ENCODE data around the gene BRIP1. TPM values are rescaled to one million over a fixed set of nuclear protein-coding genes. Genes with fewer than 3 reads are reported as not detected.

BRIP1 gene
- total RNA-seq, 1 donor from 2014 or later: 6.4 TPM

- Mint-ChIP-seq H3K27me3 (ENCODE audit: low read depth, unreplicated experiment) (no peaks in the 10 kb centered on the region), H3K27ac (ENCODE audit: unreplicated experiment) (no peak overlapping the region), H3K9me3 (ENCODE audit: unreplicated experiment) (peaks cover 8% of the 10 kb centered on the region), H3K4me1 (ENCODE audit: low read depth, unreplicated experiment) (no peaks in the 10 kb centered on the region), H3K4me3 (ENCODE audit: unreplicated experiment) (no peak overlapping the region), H3K36me3 (ENCODE audit: low read depth, unreplicated experiment) (peaks cover 2% of the 10 kb centered on the region)
- H3K9ac ChIP-seq (ENCODE audit: low read length): no peak overlapping the region
- H3K9me3 ChIP-seq (ENCODE audit: insufficient read depth, low read depth, low read length): peaks cover 2% of the 10 kb centered on the region
- no peak for FAIRE-seq
- no peak for DNase-seq (ENCODE audit: low read depth)
- no peak overlapping the region for H3K4me3 ChIP-seq (ENCODE audit: insufficient read depth, low read depth, low read length)
- no peak overlapping the region for H3K27ac ChIP-seq (ENCODE audit: low read depth, low read length)
- H3K4me2 ChIP-seq (ENCODE audit: low read length): no peak overlapping the region
- H3K27me3 ChIP-seq (ENCODE audit: insufficient read depth, low read length): no peaks in the 10 kb centered on the region
- no peaks in the 10 kb centered on the region for H3K4me1 ChIP-seq (ENCODE audit: insufficient read depth, low read length)
- H3K36me3 ChIP-seq (ENCODE audit: insufficient read depth, low read length): no peaks in the 10 kb centered on the region
- H2AFZ ChIP-seq (ENCODE audit: low read depth, low read length): no peak overlapping the region
- peaks cover 4% of the 10 kb centered on the region for H3K79me2 ChIP-seq (ENCODE audit: insufficient read depth, low read length)
- TF ChIP-seq, protein P1, sequence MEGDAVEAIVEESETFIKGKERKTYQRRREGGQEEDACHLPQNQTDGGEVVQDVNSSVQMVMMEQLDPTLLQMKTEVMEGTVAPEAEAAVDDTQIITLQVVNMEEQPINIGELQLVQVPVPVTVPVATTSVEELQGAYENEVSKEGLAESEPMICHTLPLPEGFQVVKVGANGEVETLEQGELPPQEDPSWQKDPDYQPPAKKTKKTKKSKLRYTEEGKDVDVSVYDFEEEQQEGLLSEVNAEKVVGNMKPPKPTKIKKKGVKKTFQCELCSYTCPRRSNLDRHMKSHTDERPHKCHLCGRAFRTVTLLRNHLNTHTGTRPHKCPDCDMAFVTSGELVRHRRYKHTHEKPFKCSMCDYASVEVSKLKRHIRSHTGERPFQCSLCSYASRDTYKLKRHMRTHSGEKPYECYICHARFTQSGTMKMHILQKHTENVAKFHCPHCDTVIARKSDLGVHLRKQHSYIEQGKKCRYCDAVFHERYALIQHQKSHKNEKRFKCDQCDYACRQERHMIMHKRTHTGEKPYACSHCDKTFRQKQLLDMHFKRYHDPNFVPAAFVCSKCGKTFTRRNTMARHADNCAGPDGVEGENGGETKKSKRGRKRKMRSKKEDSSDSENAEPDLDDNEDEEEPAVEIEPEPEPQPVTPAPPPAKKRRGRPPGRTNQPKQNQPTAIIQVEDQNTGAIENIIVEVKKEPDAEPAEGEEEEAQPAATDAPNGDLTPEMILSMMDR (IDR thresholded peaks at IDR 0.05; ENCODE audit: insufficient read depth, low read depth, low read length): no peak
- TF ChIP-seq EZH2 (IDR thresholded peaks at IDR 0.05; ENCODE audit: insufficient read depth, low read length): no peak
- H4K20me1 ChIP-seq (ENCODE audit: insufficient read depth, low read length): no peaks in the 10 kb centered on the region
Observed at GRCh38 chr17:61770043-61770442, 93.3 kb downstream of the BRIP1 start.

DNA sequence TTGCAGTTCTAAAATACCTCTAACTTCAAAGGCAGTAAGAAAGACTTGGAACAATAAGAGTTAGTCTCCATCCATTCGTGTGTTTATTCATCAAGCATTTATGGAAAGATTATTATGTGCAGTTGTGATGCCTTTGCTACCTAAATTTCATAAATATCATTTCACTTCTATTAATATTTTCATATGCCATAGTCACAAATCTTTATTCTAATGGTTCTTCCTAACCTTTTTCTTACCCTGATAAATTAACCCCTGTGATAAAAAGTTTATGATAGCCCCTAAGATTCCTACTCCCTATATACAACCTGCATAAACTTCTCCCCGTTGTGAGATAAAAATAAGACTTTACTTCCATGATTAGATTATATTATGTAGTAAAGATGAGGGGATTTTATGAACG, 94.9 kb downstream of the BRIP1 start:
- Mint-ChIP-seq H3K36me3 (ENCODE audit: low read depth, unreplicated experiment) (peaks cover 2% of the 10 kb centered on the region), H3K27ac (ENCODE audit: unreplicated experiment) (no peak overlapping the region), H3K4me3 (ENCODE audit: unreplicated experiment) (no peak overlapping the region), H3K4me1 (ENCODE audit: low read depth, unreplicated experiment) (no peaks in the 10 kb centered on the region), H3K27me3 (ENCODE audit: low read depth, unreplicated experiment) (no peaks in the 10 kb centered on the region), H3K9me3 (ENCODE audit: unreplicated experiment) (peaks cover 8% of the 10 kb centered on the region)
- Histone ChIP-seq H3K9me3 (ENCODE audit: insufficient read depth, low read depth, low read length) (peaks cover 2% of the 10 kb centered on the region), H2AFZ (ENCODE audit: low read depth, low read length) (no peak overlapping the region), H4K20me1 (ENCODE audit: insufficient read depth, low read length) (no peaks in the 10 kb centered on the region), H3K9ac (ENCODE audit: low read length) (no peak overlapping the region), H3K27me3 (ENCODE audit: insufficient read depth, low read length) (no peaks in the 10 kb centered on the region), H3K4me3 (ENCODE audit: insufficient read depth, low read depth, low read length) (no peak overlapping the region), H3K79me2 (ENCODE audit: insufficient read depth, low read length) (peaks cover 4% of the 10 kb centered on the region), H3K36me3 (ENCODE audit: insufficient read depth, low read length) (no peaks in the 10 kb centered on the region), H3K4me2 (ENCODE audit: low read length) (no peak overlapping the region), H3K4me1 (ENCODE audit: insufficient read depth, low read length) (no peaks in the 10 kb centered on the region), H3K27ac (ENCODE audit: low read depth, low read length) (no peak overlapping the region)
- DNase-seq (ENCODE audit: low read depth) (no peak), FAIRE-seq (no peak)
- TF ChIP-seq, protein P1 (IDR thresholded peaks at IDR 0.05; ENCODE audit: insufficient read depth, low read depth, low read length): no peak
- TF ChIP-seq EZH2 (IDR thresholded peaks at IDR 0.05; ENCODE audit: insufficient read depth, low read length): no peak

- H2AFZ ChIP-seq (ENCODE audit: low read depth, low read length): no peak overlapping the region
Observed at GRCh38 chr17:61766520-61766919, 96.8 kb downstream of the BRIP1 start.

More at GRCh38 chr17:61766520-61766919, 96.8 kb downstream of the BRIP1 start:
- Mint-ChIP-seq H3K4me3 (ENCODE audit: unreplicated experiment) (no peak overlapping the region), H3K36me3 (ENCODE audit: low read depth, unreplicated experiment) (peaks cover 2% of the 10 kb centered on the region), H3K27ac (ENCODE audit: unreplicated experiment) (no peak overlapping the region), H3K27me3 (ENCODE audit: low read depth, unreplicated experiment) (no peaks in the 10 kb centered on the region), H3K9me3 (ENCODE audit: unreplicated experiment) (peaks cover 9% of the 10 kb centered on the region), H3K4me1 (ENCODE audit: low read depth, unreplicated experiment) (no peaks in the 10 kb centered on the region)
- H3K4me1 ChIP-seq (ENCODE audit: insufficient read depth, low read length): no peaks in the 10 kb centered on the region
- TF ChIP-seq EZH2 (IDR thresholded peaks at IDR 0.05; ENCODE audit: insufficient read depth, low read length): no peak
- TF ChIP-seq, protein P1 (IDR thresholded peaks at IDR 0.05; ENCODE audit: insufficient read depth, low read depth, low read length): no peak
- H3K27ac ChIP-seq (ENCODE audit: low read depth, low read length): no peak overlapping the region
- H3K36me3 ChIP-seq (ENCODE audit: insufficient read depth, low read length): no peaks in the 10 kb centered on the region
- H3K4me2 ChIP-seq (ENCODE audit: low read length): no peak overlapping the region
- no peaks in the 10 kb centered on the region for H3K27me3 ChIP-seq (ENCODE audit: insufficient read depth, low read length)
- peaks cover 2% of the 10 kb centered on the region for H3K9me3 ChIP-seq (ENCODE audit: insufficient read depth, low read depth, low read length)
- no peak overlapping the region for H3K9ac ChIP-seq (ENCODE audit: low read length)
- FAIRE-seq (no peak), DNase-seq (ENCODE audit: low read depth) (no peak)
- H3K4me3 ChIP-seq (ENCODE audit: insufficient read depth, low read depth, low read length): no peak overlapping the region
- no peaks in the 10 kb centered on the region for H4K20me1 ChIP-seq (ENCODE audit: insufficient read depth, low read length)
- H3K79me2 ChIP-seq (ENCODE audit: insufficient read depth, low read length): no peaks in the 10 kb centered on the region
